GM18907 (cell line): ENCODE data around the gene PARD6G.
A peak's percentile ranks its signal among the peaks of the same experiment; 100 is the strongest.
"Not testable (repeated sequence)": the region's sequence is repeated elsewhere in the genome, so short reads cannot be mapped to it uniquely, and the experiment has no call there.

Experiments
- ATAC-seq: cut with Tn5 transposase; IDR thresholded peaks from one replicate; pipeline ENCODE4 v1.9.1; 2021; ENCODE audit warnings: mild to moderate bottlenecking, moderate library complexity; ENCODE audit not compliant: unreplicated experiment

The PARD6G gene

DNA sequence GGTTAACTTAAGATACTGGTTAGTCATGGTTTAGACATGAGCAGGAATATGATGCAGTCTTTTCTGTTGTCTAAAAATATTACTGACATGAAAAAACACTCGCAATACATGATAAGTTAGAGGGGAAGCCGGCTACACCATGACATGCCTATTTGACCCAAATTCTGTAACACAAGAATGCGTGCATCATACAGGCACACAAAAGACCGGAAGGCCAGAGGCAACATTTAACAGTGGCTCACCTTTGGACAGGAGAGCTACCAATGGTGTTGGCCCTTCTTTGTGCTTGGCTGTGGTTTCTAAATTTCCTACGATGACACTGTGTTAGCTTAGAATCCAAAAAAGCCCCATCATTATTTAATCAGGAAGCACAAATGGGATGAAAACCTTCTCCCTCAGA is 4.1 kb downstream of the PARD6G start:
- no peak for ATAC-seq

DNA sequence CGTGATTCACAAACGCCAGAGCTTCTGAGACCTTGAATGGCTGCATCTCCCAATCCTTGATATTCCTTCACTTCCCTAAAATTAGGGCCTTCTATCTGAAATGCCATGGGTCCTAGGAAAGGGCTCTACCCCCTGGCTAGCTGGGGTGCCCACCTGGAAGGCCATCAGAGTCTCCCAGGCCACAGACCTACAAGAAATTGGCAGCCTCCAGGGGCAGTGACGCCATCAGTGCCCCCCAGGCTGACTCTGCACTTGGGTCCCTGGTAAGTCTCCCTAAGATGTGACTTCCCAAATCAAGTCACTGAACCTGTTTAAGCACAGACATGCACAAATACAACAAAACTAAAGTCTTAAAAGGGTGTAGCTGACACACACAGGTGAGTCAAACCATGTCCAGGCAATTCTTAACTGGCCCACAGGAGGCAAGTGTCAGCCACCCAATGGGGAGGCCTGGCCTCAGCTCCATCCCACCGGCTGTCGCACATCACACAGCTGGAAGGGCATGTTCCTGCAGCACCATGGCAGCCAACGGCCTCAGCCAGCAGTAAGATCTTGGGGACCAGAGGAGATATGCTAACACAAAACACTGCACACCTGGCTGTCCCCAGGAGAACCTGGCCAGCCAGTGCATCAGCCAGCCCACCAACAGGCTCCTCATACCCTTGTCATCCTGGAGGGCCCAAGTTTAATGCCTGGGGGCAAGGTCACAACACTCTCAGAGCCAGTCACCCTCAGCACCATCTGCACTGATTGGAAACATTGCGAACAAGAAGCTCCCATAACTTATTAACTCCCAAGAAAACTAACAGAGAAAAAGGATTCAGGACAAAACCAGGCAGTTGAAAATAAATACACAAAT is 5.2 kb downstream of the PARD6G start:
- no peak for ATAC-seq

DNA sequence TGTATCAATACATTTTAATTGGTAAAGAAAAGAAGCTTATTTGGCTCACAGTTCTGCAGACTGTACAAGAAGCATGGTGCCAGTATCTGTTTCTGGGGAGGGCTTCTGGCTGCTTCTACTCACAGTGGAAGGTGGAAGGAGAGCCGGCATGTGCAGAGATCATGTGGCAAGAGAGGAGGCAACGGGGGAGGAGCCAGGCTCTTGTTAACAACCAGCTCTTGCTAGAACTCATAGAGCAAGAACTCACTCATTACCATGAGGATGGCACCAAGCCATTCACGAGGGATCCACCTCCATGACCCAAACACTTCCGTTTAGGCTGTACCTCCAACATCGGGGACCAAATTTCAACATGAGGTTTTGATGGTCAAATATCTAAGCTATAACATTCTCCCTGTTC is 7.5 kb downstream of the PARD6G start:
- ATAC-seq, result no peak

GRCh38 chr18:80238651-80239260 is 8.6 kb downstream of the PARD6G start:
- ATAC-seq, result no peak

DNA sequence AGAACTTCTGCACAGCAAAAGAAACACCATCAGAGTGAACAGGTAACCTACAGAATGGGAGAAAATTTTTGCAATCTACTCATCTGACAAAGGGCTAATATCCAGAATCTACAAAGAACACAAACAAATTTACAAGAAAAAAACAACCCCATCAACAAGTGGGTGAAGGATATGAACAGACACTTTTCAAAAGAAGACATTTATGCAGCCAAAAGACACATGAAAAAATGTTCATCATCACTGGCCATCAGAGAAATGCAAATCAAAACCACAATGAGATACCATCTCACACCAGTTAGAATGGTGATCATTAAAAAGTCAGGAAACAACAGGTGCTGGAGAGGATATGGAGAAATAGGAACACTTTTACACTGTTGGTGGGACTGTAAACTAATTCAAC is 9.8 kb downstream of the PARD6G start:
- ATAC-seq, result not testable (repeated sequence)

DNA sequence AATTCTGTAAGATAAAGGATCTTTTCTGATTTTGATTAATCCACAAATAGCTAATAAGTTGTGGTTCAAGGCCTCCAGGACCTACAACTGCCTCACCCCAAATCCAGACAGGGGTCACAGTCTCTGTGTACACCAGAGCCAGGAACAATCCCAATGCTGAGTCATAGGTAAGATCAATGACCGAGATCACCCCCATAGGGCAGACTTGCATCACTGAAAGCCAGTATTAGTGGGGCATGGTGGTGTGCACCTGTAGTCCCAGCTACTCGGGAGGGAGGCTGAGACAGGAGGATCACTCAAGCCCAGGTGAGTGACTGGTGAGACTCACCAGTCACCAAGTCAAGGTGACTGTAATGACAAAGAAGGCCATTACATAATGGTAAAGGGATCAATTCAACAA is 12.9 kb downstream of the PARD6G start:
- no peak for ATAC-seq

GRCh38 chr18:80233899-80234298 is 13.4 kb downstream of the PARD6G start:
- no peak for ATAC-seq

DNA sequence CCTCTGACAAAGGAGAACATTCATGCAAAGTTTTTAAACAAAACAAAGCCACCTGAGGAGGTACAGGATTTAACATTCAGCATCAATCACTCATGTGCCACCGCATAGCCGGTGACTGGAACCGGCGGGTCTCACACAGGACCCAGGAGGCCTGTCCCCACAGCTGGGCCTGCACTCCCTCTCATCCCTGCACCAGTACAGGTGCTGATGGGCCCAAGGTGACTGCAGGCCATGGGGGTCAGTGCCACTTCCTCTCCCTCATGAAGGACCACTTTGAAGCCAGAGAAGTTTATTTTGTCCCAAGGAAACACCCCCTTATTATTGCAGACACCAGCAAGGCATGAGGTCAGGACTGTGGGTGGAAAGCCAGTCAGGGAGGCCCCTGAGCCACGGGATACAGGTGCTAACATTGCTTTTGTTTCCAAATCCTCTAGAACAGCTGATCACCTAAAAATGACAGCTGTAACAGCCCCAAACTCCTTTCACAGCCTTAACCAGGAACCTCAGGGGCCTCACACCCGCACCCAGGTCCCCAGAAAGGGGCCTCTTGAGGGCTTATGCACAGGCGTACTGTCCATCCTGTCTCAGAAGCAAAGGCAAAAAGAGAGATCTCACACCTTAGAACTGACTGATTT is 14.0 kb downstream of the PARD6G start:
- no peak for ATAC-seq

DNA sequence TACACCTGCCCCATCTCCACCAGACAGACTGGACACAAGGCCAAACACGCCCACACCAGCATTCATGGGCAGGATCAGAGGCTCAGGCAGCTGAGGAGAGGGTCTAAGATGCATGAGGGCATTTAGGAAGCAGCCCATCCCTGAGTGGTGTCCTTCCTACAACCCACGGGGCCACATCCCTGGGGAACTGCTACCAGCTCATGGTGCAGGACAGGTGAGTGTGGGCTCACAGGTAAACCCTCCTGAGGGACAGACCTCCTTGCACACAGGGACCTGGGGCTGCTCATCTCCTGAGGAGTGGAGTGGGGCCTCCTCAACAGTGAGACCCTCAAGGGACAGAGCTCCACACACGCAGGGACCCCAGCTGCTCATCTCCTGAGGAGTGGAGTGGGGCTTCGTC is 14.6 kb downstream of the PARD6G start:
- ATAC-seq, result no peak

- no peak for ATAC-seq
These were observed 15.3 kb downstream of the PARD6G start for GRCh38 chr18:80232030-80232429.

DNA sequence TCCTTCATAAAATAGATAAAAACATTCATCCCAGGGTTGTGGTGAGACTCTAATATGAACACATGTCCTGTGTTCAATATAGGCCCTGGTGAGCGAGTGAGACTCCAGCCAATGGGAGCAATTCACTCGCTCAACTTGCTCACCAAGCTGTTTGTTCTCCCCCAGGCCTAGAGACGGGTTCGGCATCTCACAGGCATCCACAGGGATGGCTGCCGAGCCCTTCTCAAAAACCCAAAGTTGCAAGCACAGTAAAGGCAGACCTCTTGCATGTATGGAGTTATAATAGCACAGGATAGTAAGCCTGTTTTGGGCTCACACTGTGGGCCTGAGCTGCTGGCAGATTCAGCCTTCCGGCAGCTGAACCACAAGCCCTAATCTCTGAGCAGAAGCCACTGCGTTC is 15.7 kb downstream of the PARD6G start:
- no peak for ATAC-seq

GRCh38 chr18:80231151-80231550 is 16.2 kb downstream of the PARD6G start:
- no peak for ATAC-seq

DNA sequence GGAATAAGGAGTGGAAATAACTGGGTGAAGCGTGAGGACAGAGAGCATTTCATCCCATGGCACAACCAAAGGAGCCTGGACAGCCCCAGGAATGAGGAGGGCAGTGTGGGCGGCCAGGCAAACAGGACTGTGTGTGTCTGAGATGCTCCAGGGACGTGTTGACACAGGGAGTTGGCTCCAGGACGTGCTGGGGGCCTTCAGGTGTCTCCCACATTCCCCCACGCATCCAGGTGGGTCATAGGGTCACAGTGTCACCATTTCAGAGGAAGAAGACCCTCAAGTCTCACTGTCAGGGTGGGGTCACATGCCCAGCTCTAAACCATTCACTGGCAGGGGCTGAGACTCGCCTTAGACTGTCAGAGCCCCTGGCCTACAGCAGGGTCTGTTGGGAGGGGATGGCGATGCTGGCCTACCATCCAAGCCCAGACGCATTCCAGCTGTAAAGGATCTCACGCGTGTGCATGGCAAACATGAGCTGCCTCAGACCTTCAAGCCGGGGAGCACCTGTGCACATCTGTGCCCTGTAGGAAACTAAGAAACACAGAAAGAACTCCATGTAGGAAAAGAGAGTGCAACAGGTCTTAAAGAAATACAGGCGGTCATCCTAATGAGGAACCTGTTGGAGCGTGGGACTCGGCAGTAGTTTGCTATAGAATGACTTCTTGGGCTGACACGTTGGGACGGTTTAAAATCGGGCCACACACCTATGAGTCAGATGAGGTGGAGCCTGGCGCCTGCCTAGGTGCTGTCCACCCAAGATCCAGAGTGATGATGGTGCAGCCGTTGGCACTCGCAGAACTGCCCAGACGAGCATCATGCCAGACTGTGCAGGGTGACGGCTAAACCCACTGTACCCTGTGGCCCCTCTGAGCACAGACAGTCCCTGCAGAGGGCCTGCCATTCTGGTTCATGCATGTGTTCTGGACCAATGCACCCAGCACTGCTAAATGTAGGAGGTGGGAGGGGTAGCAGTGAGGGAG is 17.3 kb downstream of the PARD6G start:
- ATAC-seq, result no peak

DNA sequence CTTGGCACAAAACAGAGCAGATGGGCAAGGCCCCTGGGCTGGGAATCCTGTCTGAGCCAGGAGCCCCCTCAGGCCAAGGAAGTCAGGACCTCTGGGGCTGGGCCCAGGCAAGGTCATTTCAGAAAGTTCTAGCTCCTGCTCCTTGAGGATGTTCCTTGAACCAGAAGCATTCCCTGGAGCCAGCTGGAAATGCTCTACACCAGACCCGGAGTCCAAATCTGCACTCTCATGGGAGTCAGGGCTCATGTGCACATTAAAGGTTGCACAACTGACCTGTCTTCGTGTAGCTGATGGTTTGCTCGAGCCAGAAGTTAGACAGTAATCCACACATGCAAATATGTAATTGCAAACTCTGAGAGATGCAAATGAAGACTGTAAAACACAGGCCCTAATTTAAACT is 18.0 kb downstream of the PARD6G start:
- ATAC-seq, result no peak

- ATAC-seq, result no peak
These were observed 19.1 kb downstream of the PARD6G start for GRCh38 chr18:80228051-80228848.

- ATAC-seq, result no peak
These were observed 19.8 kb downstream of the PARD6G start for GRCh38 chr18:80227472-80227871.

- ATAC-seq, result peak; percentile 47
These were observed 21.6 kb downstream of the PARD6G start for GRCh38 chr18:80225685-80226084.

- ATAC-seq, result no peak
These were observed 23.6 kb downstream of the PARD6G start for GRCh38 chr18:80223581-80224148.

- not testable (repeated sequence) for ATAC-seq
These were observed 27.8 kb downstream of the PARD6G start for GRCh38 chr18:80219488-80219887.
